GM18520 (cell line): ENCODE measurements around the gene SLC1A7.

Source experiments
- ATAC-seq: cut with Tn5 transposase; IDR thresholded peaks from one replicate; pipeline ENCODE4 v1.9.1; 2021; ENCODE audit not compliant: unreplicated experiment

SLC1A7 gene

GRCh38 chr1:53134042-53134485, 8.4 kb downstream of the SLC1A7 start:
- no peak for ATAC-seq

GRCh38 chr1:53133261-53134041, 9.0 kb downstream of the SLC1A7 start:
- no peak for ATAC-seq

- no peak for ATAC-seq
Observed at GRCh38 chr1:53132176-53132575, 10.3 kb downstream of the SLC1A7 start.

GRCh38 chr1:53131590-53131938, 10.9 kb downstream of the SLC1A7 start:
- ATAC-seq: no peak

GRCh38 chr1:53130878-53131589, 11.4 kb downstream of the SLC1A7 start:
- ATAC-seq: no peak

- no peak for ATAC-seq
Observed at GRCh38 chr1:53130598-53130877, 11.9 kb downstream of the SLC1A7 start.

GRCh38 chr1:53129891-53130597, 12.4 kb downstream of the SLC1A7 start:
- no peak for ATAC-seq

GRCh38 chr1:53128401-53128800, 14.0 kb downstream of the SLC1A7 start:
- no peak for ATAC-seq

- ATAC-seq: no peak
Observed at GRCh38 chr1:53127546-53127945, 14.9 kb downstream of the SLC1A7 start.

GRCh38 chr1:53126495-53126894, 15.9 kb downstream of the SLC1A7 start:
- no peak for ATAC-seq

GRCh38 chr1:53125623-53126360, 16.6 kb downstream of the SLC1A7 start:
- no peak for ATAC-seq

- no peak for ATAC-seq
Observed at GRCh38 chr1:53125122-53125521, 17.3 kb downstream of the SLC1A7 start.

- no peak for ATAC-seq
Observed at GRCh38 chr1:53123453-53124140, 18.8 kb downstream of the SLC1A7 start.

GRCh38 chr1:53122961-53123413, 19.5 kb downstream of the SLC1A7 start:
- ATAC-seq: no peak

- ATAC-seq: no peak
Observed at GRCh38 chr1:53122201-53122885, 20.1 kb downstream of the SLC1A7 start.

- no peak for ATAC-seq
Observed at GRCh38 chr1:53121319-53122172, 20.9 kb downstream of the SLC1A7 start.

- ATAC-seq: no peak
Observed at GRCh38 chr1:53120659-53121058, 21.8 kb downstream of the SLC1A7 start.

- ATAC-seq: no peak
Observed at GRCh38 chr1:53117836-53118235, 24.6 kb downstream of the SLC1A7 start.

GRCh38 chr1:53116933-53117600, 25.4 kb downstream of the SLC1A7 start:
- no peak for ATAC-seq
